GM23248 (cell line): ENCODE results near the gene CDH1.

Source experiments
- EZH2 ChIP-seq: fragments of 200-600 bp; sonication (generic); IDR thresholded peaks from 2 replicates; pipeline ENCODE4 v1.6.1; 2018; ENCODE audit warnings: antibody characterized with exemption, mild to moderate bottlenecking; ENCODE audit not compliant: insufficient read depth, poor library complexity, severe bottlenecking
- EZH2phosphoT487 ChIP-seq: fragments of 200-600 bp; sonication (generic); IDR thresholded peaks from 2 replicates; pipeline ENCODE4 v1.6.1; 2018; ENCODE audit warnings: antibody characterized with exemption, moderate library complexity, mild to moderate bottlenecking, low read depth; ENCODE audit not compliant: insufficient read depth

GRCh38 chr16:68768771-68769170 is 31.7 kb downstream of the CDH1 start:
- TF ChIP-seq EZH2 = no peak
- no peak for TF ChIP-seq EZH2phosphoT487
